Effector CD8-positive, alpha-beta T cell (primary cell): ENCODE results near the gene C1QBP.
"Not testable (repeated sequence)": the region's sequence is repeated elsewhere in the genome, so short reads cannot be mapped to it uniquely, and the experiment has no call there.

Source experiments
- DNase-seq: peaks from one replicate; lab custom pipeline; 2025; lab: John Stamatoyannopoulos, UW

Gene C1QBP

DNA sequence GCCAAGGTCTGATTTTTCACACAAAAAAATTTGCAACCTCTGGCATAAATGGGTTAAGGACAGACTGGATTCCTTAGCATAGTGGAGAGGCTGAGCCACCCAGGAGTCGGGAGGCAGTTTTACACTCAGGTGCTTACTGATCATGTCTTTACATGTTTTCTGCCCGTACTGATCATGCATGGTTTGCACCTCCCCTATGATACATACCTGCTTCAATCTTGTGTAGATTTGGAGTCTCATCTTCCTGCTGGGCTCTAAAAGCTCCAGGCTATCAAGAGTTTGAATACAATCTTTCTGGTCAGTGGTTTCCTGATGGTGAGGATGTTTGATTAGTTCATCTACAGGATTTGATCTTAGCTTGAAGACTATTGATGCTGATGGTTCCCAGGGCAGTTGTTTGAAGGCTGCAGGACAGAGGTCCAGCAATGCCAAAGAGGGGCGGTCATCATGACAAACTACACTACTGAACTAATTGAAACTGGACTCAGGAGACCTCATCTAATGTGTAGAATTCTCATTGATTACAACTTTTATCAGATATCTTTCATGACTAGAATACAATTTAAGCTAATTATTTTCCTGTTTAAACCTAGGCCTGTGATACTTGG, 6.9 kb downstream of the C1QBP start:
- no peak for DNase-seq

DNA sequence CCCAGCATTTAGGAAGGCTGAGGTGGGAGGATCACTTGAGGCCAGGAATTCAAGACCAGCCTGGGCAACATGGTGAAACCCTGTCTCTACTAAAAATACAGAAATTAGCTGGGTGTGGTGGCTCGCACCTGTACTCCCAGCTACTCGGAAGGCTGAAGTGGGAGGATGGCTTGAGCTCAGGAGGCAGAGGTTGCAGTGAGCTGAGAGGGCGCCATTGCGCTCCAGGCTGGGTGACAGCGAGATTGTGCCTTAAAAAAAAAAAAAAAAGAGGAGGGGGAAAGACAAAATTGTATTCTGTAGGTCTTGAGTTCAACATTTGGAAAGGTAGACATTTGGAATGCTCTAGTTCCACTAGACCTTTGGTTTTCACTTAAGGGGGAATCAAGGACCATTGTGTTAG, 7.7 kb downstream of the C1QBP start:
- DNase-seq, result not testable (repeated sequence)

DNA sequence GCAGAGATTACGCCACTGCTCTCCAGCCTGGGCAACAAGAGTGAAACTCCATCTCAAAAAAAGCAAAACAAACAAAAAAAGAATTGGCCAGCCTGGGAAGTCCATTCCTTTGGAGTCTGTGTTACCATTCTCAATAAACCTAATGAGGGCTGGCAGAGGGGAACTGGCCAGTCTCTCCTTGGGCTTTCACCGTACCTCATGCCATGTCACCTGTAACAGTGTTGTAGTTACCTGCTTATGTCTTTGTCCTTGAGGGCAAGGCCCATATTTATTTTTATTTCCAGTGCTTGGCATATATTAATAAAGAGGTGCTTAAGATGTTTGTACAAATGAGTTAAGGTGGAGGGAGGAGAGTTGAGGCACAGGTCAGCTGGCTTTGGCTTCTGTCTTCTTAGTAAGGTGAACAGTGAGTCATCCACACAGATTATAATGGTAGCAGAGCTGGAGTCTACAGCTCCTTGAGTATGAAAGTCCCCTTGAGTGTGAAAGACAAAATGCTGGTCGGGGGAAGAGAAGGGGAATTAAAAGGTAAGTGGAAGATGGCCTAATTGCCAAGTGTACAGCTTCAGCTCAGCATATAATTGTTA, 8.4 kb downstream of the C1QBP start:
- no peak for DNase-seq

DNA sequence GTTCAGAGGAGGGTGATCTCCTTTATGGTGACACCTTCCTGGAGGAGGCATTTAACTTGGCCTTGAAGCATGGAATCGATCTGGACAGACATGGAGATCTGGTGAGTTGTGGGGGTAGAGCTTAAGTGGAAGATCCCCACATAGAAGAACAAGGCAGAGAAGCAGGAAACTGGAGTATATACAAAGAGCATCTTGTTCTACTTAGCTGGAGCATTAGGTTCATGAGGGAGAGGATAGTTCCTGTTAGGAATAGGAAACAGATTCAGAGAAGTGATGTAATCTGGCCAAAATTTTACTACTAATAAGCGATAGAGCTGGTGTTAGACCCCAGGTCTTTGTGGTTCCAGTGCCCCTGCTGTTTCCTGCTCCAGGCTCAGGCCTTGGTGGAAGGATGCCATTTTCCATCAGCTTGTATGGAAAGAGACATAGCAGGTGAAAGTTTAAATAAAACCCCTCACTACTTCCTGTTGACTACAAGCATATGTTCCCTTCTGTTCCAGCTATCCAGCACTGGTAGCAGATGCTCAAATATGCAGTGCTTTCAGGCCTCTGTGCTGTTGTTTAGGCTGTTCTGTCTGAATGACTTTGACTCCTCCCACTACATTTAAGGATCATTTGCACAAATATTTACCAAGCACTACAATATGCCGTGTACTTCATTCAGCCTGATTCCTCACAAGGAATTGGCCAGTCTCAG, 9.6 kb downstream of the C1QBP start:
- DNase-seq, result no peak

DNA sequence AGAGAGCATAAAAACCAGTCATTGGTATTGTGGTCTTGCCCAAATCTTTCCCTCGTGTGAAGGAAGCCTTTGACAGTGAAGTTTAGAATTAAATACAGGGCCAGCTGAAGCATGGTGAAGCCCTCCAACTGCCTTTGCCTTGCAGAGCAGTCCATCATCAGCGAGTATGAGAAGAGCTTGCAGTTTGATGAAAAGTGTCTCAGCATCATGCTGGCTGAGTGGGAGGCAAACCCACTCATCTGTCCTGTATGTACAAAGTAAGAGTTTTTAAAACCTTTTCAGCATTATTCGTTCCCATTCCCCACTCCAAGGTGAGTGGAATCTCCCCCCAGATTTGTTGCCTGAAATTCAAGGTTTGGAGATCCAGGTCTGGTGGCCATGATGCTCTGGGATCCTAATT, 13.1 kb downstream of the C1QBP start:
- DNase-seq, result no peak

GRCh38 chr17:5424909-5425308, 14.0 kb downstream of the C1QBP start:
- no peak for DNase-seq

DNA sequence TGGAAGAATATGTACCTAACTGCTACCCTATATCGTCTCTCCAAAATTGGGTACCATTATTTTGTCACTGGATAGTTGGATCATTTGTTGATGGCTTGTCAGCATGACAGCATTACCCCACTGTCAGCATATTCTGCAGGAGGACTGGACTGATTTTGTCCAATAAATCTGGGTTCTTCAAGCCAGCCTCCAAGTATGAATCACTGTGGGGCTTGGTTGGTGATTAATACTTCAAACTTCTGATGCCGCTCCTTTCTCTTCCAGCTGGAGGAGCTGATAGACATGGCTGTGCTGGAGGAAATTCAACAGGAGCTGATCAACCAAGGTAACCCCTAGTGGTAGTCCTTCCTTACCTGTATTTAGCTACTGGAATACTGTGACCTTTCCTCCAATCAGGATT, 16.4 kb downstream of the C1QBP start:
- no peak for DNase-seq

- peak; percentile 84 for DNase-seq
Observed at GRCh38 chr17:5419959-5420653, 18.8 kb downstream of the C1QBP start, which contains the start of gene RPAIN. Gene RPAIN, plus strand, starts transcription at chr17:5420182. Its CDS starts 29 bp downstream, at chr17:5420211.

DNA sequence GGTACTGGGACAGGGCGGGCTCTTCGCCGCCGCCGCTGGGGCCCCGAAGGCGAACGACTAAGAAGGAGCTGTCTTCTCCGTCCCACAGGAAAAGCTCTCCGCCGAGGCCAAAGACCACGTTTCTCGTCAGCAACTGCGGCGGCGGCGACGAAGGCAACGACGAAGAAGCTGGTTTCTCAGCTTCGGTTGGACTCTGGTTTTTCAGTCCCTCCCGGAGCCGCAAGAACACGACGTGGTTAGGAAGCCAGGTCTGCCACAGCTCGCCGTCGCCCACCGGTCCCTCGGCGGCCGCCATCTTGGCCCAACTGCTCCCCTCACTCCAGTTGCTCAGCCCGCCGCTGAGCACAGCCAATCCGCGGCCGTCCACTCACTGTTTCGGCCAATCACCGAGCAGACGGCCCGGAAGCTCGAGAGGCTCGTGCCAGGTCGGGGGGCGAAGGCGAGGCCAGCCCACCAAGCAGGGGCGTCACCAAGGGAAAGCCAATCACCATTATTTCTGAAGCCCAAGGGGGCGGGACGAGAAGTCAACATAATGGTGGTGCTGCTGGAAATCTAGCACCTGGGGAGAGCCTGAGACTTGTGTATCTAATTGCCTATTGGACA, 19.5 kb downstream of the C1QBP start, which contains the start of gene NUP88:
Gene NUP88, minus strand, starts transcription at position 307 of the 603 bp plus-strand sequence. Its CDS starts 12 bp downstream, at position 295.
- DNase-seq, result peak; percentile 94

DNA sequence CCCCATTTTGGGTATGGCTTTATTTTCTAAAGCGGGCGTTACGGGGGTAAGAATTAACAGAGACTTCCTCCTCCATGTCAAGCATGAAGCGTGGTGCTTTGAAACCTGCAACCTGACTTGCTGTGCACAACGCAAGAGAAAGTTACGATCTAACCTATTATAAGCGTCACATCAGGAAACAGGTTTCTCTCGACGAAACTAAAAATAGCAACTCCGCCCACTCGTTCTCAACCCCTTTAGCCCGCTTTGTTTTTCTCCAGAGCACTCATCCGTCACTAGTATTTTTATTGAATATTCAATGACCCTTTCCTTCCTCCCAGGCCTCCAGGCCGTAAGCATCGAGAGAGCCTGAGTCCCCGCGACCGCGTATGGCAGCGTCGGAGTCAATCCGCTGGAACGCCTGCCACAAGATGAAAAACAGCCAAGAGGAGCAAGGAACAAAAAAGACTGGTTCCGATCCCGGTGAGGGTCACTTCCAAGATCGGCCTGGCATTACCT, 20.0 kb downstream of the C1QBP start:
- peak; percentile 44 for DNase-seq

DNA sequence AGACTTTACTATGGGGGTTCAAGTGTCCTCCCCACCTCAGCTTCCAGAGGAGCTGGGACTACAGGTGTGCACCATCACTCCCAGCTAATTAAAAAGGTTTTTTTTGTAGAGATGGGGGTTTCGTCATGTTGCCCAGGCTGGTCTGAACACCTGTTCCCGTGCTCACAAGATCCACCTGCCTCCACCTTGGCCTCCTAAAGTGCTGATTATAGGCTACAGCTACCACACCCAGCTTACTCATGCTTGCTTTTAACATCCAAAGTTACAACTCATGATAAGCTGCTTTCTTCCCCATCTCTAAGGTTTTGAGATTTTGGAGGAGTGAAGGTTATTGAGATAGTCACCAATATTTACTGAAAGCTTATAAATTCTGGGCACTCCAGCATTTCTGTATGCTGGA, 22.1 kb downstream of the C1QBP start:
- DNase-seq, result no peak

DNA sequence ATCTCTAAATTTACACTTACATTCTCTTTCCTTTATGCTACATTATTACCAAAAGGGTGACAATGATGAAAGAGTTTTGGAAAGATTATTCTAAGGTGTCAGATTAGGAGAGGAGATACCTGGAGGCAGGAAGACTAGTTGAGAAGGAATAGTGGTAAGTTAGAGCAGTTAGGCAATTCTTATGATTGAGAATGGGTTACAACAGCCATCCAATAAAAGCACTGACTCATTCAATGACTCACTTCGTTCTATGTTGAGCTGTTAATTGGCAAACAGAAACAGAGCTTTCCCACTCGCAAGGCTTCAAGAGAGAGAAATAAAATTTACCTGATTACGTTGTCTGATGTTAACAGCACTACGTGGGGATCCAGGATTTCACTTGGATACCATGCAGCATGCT, 25.3 kb downstream of the C1QBP start:
- DNase-seq, result no peak

- DNase-seq, result no peak
Observed at GRCh38 chr17:5410594-5411272, 28.2 kb downstream of the C1QBP start.

GRCh38 chr17:5408186-5408585, 30.8 kb downstream of the C1QBP start:
- no peak for DNase-seq

GRCh38 chr17:5405400-5405799, 33.6 kb downstream of the C1QBP start:
- no peak for DNase-seq

DNA sequence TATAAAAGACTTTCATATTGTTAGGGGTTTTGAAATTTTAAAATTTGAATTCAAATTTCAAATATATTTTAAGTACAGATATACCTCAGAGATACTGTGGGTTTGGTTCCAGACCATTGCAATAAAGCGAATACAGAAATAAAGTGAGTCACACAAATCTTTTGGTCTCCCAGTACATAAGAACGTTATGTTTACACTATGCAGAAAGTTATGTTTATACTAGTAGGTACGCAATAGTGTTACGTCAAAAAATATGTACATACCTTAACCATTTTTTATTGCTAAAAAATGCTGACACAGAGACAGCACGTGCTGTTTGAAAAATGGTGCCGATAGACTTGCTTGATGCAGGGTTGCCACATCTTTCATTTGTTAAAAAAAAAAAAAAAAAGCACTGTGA, 39.2 kb downstream of the C1QBP start:
- no peak for DNase-seq

DNA sequence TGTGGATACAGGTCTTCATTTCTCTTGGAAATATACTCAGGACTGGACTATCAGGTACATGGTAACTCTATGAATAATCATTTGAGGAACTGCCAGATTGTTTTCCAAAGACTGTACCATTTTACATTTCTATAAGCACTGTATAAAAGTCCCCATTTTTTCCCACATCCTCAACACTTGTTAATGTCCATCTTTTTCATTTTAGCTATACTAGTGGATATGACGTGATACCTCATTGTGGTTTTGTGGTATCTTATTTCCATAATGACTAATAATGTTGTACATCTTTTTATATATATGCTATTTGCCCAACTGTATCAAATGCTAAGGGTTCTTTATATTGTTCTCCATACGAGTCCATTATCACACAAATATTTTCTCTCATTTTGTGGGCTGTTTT, 42.3 kb downstream of the C1QBP start:
- no peak for DNase-seq

DNA sequence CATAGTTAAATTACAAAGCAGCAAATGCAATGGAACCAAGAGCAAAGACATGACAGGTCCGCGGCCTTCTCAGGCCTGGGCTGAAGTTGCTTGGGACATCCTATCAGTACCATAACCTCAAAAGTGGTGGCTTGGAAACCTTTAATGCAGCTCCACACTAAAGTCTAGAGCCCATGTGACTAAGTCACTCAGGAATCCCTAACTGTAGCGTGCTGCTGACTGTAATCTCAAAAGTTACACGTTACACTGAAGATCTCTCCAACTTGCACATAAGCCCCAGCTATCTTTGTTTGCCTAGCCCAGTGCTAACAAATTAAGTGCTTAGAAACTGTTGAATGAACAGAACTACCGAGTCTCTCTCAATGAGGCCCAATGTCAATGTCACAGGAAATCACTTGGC, 47.3 kb downstream of the C1QBP start:
- no peak for DNase-seq
